Measurements from ENCODE around the gene SNAPC2. TPM values are rescaled to one million over a fixed set of nuclear protein-coding genes. Genes with fewer than 3 reads are reported as not detected.

The SNAPC2 gene
- total RNA-seq, 1 donor from 2014 or later, result 17.4 TPM

DNA sequence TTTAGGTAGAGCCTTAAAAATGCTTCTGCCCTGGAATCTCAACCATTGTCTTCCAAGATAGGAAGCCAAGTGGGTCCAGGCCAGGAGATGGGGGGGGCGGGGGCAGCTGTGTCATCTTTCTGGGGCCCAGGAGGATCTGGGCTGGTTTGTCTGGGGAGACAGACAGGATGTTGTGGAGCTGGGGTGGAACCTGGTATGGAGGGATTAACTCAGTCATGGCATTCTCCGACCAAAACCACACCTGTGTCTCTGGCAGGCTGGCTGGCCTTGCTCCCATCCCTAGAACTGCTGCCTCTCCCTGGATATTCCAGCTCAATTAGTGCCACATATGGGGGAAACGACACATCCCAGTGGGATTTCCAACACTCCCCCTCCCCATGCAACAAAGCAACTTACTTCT, 19.2 kb upstream of the SNAPC2 start:
- Histone ChIP-seq H3K36me3 (peaks cover 0 to 3% of the 10 kb centered on the region in 2 donors), H3K4me1 (peaks cover 44% of the 10 kb centered on the region), H3K27ac (peak overlapping the region; percentile 88), H3K4me3 (no peak overlapping the region), H3K9me3 (no peaks in the 10 kb centered on the region), H3K27me3 (no peaks in the 10 kb centered on the region)
- DNase-seq (ENCODE audit: extremely low spot score in 2 of 2), result no peak
- intact Hi-C loops (cut with DNase I), result no loop called here
- peak in 1 of 2 donors; percentile 6 for TF ChIP-seq POLR2AphosphoS5 (IDR thresholded peaks at IDR 0.05; ENCODE audit: insufficient read depth in 1 of 2, low read depth in 1 of 2)
- no peak for TF ChIP-seq POLR2A (IDR thresholded peaks at IDR 0.05)

DNA sequence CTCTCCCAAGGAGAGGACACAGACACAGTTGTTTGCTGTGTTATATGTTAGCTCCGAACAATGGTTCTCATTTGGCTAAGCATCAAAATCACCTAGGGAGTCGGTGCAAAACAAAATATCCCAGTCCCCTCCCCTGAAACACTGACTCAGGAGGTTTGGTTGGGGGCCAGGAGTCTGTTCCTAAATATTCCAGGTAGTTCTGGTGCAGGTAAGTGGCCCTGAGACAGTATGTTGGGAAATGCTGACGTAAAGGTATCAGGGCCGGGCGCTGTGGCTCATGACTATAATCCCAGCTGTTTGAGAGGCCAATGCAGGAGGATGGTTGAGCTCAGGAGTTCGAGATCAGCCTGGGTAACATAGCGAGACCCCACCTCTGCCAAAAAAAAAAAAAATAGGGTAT, 18.8 kb upstream of the SNAPC2 start:
- peaks cover 0 to 7% of the 10 kb centered on the region in 2 donors for H3K36me3 ChIP-seq
- DNase-seq (ENCODE audit: extremely low spot score in 2 of 2), result no peak
- TF ChIP-seq POLR2A (IDR thresholded peaks at IDR 0.05) (no peak), POLR2AphosphoS5 (IDR thresholded peaks at IDR 0.05; ENCODE audit: insufficient read depth in 1 of 2, low read depth in 1 of 2) (no peak)
- TF ChIP-seq, protein P1, sequence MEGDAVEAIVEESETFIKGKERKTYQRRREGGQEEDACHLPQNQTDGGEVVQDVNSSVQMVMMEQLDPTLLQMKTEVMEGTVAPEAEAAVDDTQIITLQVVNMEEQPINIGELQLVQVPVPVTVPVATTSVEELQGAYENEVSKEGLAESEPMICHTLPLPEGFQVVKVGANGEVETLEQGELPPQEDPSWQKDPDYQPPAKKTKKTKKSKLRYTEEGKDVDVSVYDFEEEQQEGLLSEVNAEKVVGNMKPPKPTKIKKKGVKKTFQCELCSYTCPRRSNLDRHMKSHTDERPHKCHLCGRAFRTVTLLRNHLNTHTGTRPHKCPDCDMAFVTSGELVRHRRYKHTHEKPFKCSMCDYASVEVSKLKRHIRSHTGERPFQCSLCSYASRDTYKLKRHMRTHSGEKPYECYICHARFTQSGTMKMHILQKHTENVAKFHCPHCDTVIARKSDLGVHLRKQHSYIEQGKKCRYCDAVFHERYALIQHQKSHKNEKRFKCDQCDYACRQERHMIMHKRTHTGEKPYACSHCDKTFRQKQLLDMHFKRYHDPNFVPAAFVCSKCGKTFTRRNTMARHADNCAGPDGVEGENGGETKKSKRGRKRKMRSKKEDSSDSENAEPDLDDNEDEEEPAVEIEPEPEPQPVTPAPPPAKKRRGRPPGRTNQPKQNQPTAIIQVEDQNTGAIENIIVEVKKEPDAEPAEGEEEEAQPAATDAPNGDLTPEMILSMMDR (IDR thresholded peaks at IDR 0.05), result no peak
- peaks cover 48% of the 10 kb centered on the region for H3K4me1 ChIP-seq
- intact Hi-C loops (cut with DNase I), result no loop called here
- H3K27me3 ChIP-seq, result no peaks in the 10 kb centered on the region
- peak overlapping the region; percentile 88 for H3K27ac ChIP-seq
- H3K4me3 ChIP-seq, result no peak overlapping the region
- no peaks in the 10 kb centered on the region for H3K9me3 ChIP-seq

DNA sequence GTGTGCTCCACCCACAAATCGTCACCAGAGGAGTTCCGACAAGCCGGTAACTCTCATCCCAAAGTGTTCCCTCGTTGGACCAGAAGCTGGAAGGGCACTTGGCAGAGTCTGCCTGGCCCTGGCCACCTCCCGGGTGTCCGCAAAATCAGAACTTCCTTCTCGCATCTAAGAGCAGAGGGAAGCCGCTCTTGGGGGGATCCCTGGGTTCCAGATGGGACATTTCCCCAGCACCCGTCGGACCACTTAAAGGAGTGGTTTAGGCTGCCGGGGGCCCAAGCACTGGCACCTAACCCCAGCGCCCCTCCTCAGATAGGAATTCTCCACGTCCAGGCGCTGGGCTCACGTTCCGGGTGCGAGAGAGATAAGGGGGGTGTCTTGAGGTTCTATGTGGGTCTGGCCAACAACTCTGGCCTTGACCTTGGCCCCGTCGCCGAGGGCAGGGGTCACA, 17.3 kb upstream of the SNAPC2 start:
- Histone ChIP-seq H3K9me3 (no peaks in the 10 kb centered on the region), H3K27ac (peak overlapping the region; percentile 88), H3K36me3 (peaks cover 0 to 9% of the 10 kb centered on the region in 2 donors), H3K4me3 (peak overlapping the region; percentile 55 to 86), H3K27me3 (no peaks in the 10 kb centered on the region), H3K4me1 (peaks cover 63% of the 10 kb centered on the region)
- intact Hi-C loops (cut with DNase I), result no loop called here
- DNase-seq (ENCODE audit: extremely low spot score in 2 of 2), result no peak
- TF ChIP-seq POLR2AphosphoS5 (IDR thresholded peaks at IDR 0.05; ENCODE audit: insufficient read depth in 1 of 2, low read depth in 1 of 2), result no peak
- no peak for TF ChIP-seq POLR2A (IDR thresholded peaks at IDR 0.05)
- TF ChIP-seq, protein P1 (IDR thresholded peaks at IDR 0.05), result no peak

DNA sequence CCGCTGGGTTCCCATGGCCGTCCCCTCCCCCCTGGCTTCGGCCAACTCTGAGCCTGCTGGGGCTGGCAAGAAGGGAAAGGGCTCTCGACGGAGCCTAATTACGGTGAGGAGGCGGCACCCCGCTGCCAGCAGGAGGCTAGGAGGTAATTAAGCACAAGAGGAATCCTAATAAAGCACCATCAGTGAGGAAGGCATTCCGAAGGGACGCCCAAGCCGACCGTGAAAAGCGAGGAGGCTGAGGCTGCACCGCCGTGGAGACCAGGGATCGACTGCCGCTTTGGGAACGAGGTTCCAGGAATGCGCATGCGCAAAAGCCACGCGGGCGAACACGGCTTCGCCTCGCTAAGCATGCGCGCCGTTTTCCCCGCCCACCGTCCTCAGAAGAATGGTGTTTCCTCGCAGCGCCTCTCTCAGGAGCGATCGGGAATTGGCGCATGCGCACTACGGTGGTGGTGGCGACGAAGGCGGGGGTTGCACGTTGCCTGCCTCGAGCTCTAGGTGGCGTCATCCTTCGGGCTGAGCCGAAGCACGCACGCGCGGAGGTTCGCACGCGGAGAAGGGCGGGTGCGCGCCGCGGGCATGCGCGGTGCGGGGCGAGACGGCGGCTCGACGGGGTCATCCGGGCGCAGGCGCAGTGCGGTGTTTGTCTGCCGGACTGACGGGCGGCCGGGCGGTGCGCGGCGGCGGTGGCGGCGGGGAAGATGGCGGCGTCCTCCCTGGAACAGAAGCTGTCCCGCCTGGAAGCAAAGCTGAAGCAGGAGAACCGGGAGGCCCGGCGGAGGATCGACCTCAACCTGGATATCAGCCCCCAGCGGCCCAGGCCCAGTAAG, 16.7 kb upstream of the SNAPC2 start, which contains the start of gene MAP2K7:
TSS of gene MAP2K7 (plus strand) at position 634 of the 830 bp plus-strand sequence. CDS start at position 702, 68 bp downstream.
- peak; percentile 99 to 100 for DNase-seq (ENCODE audit: extremely low spot score in 2 of 2)
- H3K4me1 ChIP-seq, result peaks cover 69% of the 10 kb centered on the region
- no peaks in the 10 kb centered on the region for H3K27me3 ChIP-seq
- TF ChIP-seq POLR2A (IDR thresholded peaks at IDR 0.05), result peak in 1 of 2 donors; percentile 84
- peak; percentile 95 to 97 for TF ChIP-seq POLR2AphosphoS5 (IDR thresholded peaks at IDR 0.05; ENCODE audit: insufficient read depth in 1 of 2, low read depth in 1 of 2)
- TF ChIP-seq, protein P1 (IDR thresholded peaks at IDR 0.05), result peak; percentile 13 to 70 (median 37)
- no peaks in the 10 kb centered on the region for H3K9me3 ChIP-seq
- peak within 1 kb of the TSS; percentile 91 for H3K27ac ChIP-seq
- H3K4me3 ChIP-seq, result peak within 1 kb of the TSS; percentile 86 to 99
- H3K36me3 ChIP-seq, result peaks cover 0 to 9% of the 10 kb centered on the region in 2 donors
- intact Hi-C loops (cut with DNase I), result no loop called here

DNA sequence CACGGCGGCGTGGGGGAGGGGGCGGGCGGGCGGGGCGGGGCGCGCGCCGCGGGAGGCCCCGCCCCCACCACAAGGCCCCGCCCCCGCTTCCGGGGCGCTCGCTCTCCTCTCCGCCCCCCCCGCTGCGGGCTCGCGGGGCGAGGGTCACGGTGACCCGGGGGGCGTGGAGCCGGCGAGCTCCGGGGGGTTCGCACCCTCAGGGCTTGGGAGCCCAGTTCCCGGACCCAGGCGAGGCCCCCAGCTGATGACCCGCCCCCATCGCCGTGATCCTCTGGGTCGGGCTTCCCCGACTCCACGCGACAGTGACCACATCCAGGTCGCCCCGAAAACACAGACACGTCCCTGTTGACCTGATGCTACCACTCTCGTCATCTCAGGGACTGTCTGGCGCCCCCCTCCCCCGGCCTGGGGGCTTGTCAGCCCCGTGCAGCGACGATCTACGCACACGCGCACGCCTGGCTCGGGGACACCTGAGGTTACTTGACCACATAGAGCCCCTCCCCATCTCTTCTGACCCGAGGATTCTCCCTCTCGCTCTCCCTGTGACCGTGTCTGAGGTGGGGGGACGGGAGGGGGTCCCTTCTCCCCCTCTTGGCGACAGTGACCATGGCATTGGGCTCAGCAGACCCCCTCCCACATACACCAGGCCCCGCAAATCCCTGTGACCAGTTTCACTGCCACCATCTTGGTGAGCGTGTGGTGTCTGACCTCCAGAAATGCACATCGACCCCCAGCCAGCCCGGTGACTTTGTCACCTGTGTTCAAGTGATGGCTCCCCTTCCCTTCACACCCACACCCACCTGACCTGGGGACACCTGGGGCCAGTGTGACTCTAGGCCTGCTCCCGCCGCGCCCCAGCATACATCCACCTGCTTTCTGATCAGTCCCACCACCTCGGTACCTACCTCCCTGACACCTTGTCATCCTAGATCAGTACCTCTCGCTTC, 15.8 kb upstream of the SNAPC2 start:
- intact Hi-C loops (cut with DNase I), result no loop called here
- Histone ChIP-seq H3K4me1 (peaks cover 70% of the 10 kb centered on the region), H3K9me3 (no peaks in the 10 kb centered on the region), H3K36me3 (peaks cover 0 to 9% of the 10 kb centered on the region in 2 donors), H3K27ac (peak overlapping the region; percentile 91), H3K27me3 (no peaks in the 10 kb centered on the region), H3K4me3 (peak overlapping the region; percentile 86 to 99)
- no peak for TF ChIP-seq POLR2AphosphoS5 (IDR thresholded peaks at IDR 0.05; ENCODE audit: insufficient read depth in 1 of 2, low read depth in 1 of 2)
- no peak for TF ChIP-seq POLR2A (IDR thresholded peaks at IDR 0.05)
- TF ChIP-seq, protein P1 (IDR thresholded peaks at IDR 0.05), result no peak
- no peak for DNase-seq (ENCODE audit: extremely low spot score in 2 of 2)
